HepG2 (cell line): Measurements from ENCODE around the gene ARHGEF6.

Experiments
- CHD4 ChIP-seq: fragments of 200-600 bp; sonication (generic); IDR thresholded peaks from 2 replicates; pipeline ENCODE4 v1.7.0; 2017; ENCODE audit warnings: mild to moderate bottlenecking, low read length, borderline replicate concordance
- CREB3 ChIP-seq: sonication (generic); formaldehyde crosslinking; IDR thresholded peaks from 2 replicates; pipeline ENCODE4 v1.5.0; 2020; ENCODE audit warnings: missing genetic modification reagents
- CTCF ChIP-seq: sonication (generic); formaldehyde crosslinking; IDR thresholded peaks from 2 replicates; pipeline ENCODE4 v1.5.0; 2020; ENCODE audit warnings: mild to moderate bottlenecking, missing genetic modification reagents, moderate library complexity
- ELF4 ChIP-seq: sonication (generic); formaldehyde crosslinking; IDR thresholded peaks from 2 replicates; pipeline ENCODE4 v1.5.0; 2020; ENCODE audit warnings: missing genetic modification reagents, mild to moderate bottlenecking, moderate library complexity, borderline replicate concordance
- KDM5A ChIP-seq: fragments of 200-600 bp; sonication (generic); IDR thresholded peaks from 2 replicates; pipeline ENCODE4 v1.7.0; 2018; ENCODE audit warnings: antibody characterized with exemption, mild to moderate bottlenecking, low read length, borderline replicate concordance
- MXD3 ChIP-seq: IDR thresholded peaks from 2 replicates; pipeline ENCODE4 v1.6.1; 2016; ENCODE audit warnings: mild to moderate bottlenecking, missing biosample characterization, missing genetic modification reagents
- PCBP2 ChIP-seq: fragments of 200-400 bp; formaldehyde crosslinking; optimal IDR thresholded peaks from 2 replicates; pipeline ENCODE3; 2018; ENCODE audit warnings: low read length, low read depth; ENCODE audit not compliant: poor library complexity, severe bottlenecking
- RARG ChIP-seq: sonication (generic); formaldehyde crosslinking; IDR thresholded peaks from 2 replicates; pipeline ENCODE4 v1.4.0; 2020; ENCODE audit warnings: low read depth, mild to moderate bottlenecking, missing genetic modification reagents
- SRF ChIP-seq: IDR thresholded peaks from 2 replicates; pipeline ENCODE4 v1.6.1; 2011; ENCODE audit warnings: mild to moderate bottlenecking, low read depth, low read length, moderate library complexity
- TAF1 ChIP-seq: sonication (generic); formaldehyde crosslinking; IDR thresholded peaks from 2 replicates; pipeline ENCODE4 v1.4.0; 2020; ENCODE audit warnings: missing genetic modification reagents
- ZBTB44 ChIP-seq: sonication (generic); formaldehyde crosslinking; IDR thresholded peaks from 2 replicates; pipeline ENCODE4 v1.4.0; 2020; ENCODE audit warnings: missing genetic modification reagents
- ZBTB7A ChIP-seq: sonication (generic); formaldehyde crosslinking; IDR thresholded peaks from 2 replicates; pipeline ENCODE4 v1.8.0; 2022; ENCODE audit warnings: mild to moderate bottlenecking, missing genetic modification reagents
- ZNF678 ChIP-seq: sonication (generic); formaldehyde crosslinking; IDR thresholded peaks from 2 replicates; pipeline ENCODE4 v1.4.0; 2020; ENCODE audit warnings: mild to moderate bottlenecking, missing genetic modification reagents
- ZNF839 ChIP-seq: sonication (generic); formaldehyde crosslinking; IDR thresholded peaks from 2 replicates; pipeline ENCODE4 v1.4.0; 2020; ENCODE audit warnings: missing genetic modification reagents, mild to moderate bottlenecking, borderline replicate concordance

- no peak for TF ChIP-seq ZNF678 (CRISPR knock-in tag)
- TF ChIP-seq ZBTB44 (CRISPR knock-in tag) = no peak
- TF ChIP-seq CTCF = no peak
- no peak for TF ChIP-seq SRF
- no peak for TF ChIP-seq CREB3 (CRISPR knock-in tag)
- TF ChIP-seq ZBTB7A (CRISPR knock-in tag) = no peak
- no peak for TF ChIP-seq KDM5A
- no peak for TF ChIP-seq CHD4
- TF ChIP-seq ZNF839 = no peak
- TF ChIP-seq ELF4 (CRISPR knock-in tag) = no peak
- TF ChIP-seq TAF1 (CRISPR knock-in tag) = no peak
- TF ChIP-seq RARG = no peak
- no peak for TF ChIP-seq MXD3
- no peak for TF ChIP-seq PCBP2
Measured at GRCh38 chrX:136731207-136731782, 49.4 kb downstream of the ARHGEF6 start.
